GM18502 (cell line): ENCODE data around the gene PFKFB3.
"Not testable (repeated sequence)": the region's sequence is repeated elsewhere in the genome, so short reads cannot be mapped to it uniquely, and the experiment has no call there.

Experiments
- ATAC-seq: cut with Tn5 transposase; IDR thresholded peaks from one replicate; pipeline ENCODE4 v1.9.1; 2021; ENCODE audit warnings: mild to moderate bottlenecking; ENCODE audit not compliant: unreplicated experiment, poor library complexity

PFKFB3 gene

DNA sequence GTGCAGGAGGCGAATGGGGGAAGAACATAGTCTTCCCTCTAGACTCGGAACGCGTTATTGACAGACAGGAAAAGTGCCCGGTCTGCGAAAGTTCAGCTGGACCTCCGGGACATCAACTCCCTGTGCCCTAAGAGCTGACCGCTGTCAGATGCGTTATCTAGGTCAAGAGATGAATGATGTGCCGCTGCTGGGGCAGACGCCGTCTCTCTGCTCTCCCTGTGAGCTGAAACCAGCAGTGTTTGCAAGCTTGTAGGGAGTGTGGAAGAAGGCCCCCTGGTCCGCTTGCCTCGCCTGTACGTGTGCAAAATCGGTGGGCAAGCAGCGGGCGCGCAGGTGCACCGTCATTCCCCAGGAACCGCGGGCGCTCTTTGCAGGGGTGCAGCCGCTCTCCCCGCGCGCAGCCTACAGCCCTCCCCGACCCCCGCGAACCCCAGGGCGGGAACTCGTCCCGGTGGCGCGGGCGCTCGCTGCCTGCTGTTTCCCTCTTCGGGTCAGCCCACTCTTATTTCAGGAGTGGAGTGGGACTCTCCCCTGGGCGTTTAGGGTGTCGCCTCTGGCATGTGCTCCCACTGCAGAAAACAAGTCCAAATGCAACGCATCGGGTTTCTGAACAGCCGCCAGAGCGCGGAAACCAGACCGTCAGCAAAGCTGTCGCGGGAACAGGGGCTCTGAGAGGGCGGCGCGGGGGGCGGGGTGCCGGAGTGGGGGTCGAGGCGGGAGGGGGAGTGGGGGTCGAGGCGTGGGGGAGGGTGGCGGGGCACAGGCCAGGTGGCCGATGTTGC is 1.8 kb upstream of the PFKFB3 start:
- no peak for ATAC-seq

GRCh38 chr10:6201516-6201975 is 1.2 kb upstream of the PFKFB3 start:
- ATAC-seq, result peak; percentile 54

DNA sequence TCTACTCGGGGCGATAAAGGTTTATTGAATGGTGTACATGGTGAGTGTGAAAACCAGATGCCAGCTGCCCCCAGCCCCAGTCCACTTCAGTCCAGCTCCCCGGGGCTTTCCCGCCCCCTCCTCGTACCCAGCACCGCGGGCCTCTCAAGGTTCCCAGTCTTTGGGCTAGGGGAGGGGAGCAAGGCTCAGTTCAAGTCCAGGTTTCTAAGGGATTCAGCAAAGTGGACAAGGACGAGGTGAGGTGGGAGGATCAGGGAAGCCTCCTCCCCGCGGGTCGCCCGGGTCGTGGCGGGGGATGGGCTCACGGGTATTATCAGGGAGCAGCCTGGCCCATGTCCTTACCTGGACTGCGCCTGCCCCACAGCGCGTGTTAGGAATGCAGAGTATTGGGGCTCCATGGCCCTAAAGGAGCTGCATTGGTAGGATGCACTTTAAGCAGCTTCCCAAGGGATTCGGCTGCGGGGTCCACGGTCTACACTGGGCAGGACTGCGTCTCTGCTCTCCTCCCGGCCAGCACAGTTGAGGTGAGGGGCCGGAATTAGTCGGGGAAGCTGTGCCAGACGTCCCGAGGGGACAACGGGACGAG is 541 bp upstream of the PFKFB3 start:
- no peak for ATAC-seq

GRCh38 chr10:6203331-6204062 is 765 bp downstream of the PFKFB3 start:
- peak; percentile 47 for ATAC-seq

- no peak for ATAC-seq
These were observed 1.3 kb downstream of the PFKFB3 start for GRCh38 chr10:6204063-6204340.

DNA sequence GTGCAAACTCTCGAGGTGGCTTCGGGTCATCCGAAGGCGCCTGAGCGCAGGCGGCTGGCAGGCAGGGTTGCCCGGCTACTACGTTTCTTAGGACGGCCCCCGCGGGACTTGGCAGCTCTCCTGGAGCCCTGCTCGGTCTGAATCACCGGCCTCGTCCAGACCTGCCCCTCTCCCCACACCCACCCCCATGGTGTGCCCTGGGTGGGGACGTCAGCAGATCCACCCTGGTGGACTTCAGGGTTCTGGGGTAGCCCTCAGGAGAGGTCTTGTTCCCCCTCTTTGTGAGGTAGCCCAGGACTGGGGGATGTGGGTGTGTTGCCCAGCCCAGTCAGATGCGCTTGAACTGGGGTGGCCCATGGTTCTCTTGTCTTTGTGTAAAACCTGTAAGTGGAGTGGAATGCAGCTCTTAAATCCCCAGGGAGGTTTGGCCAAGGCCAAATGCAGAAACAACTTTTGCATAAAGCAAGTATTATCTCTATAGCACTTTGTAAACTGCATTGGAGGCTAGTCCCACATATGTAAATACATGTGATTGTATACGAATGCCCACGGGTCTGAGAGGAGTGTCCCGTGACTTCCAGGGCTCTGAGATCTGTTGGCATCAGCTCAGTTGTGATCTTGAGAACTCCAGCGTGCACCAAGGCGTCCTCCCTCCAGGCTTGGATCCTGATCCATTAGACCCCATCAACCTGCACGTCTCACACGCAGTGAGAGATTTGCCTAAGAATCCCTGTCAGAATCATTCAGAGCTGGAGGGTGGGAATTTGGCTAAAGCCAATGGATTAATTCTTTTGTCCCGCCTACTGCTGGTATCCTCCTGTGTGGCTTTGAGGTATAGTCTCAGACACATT is 1.8 kb downstream of the PFKFB3 start:
- no peak for ATAC-seq

GRCh38 chr10:6206486-6206885 is 3.8 kb downstream of the PFKFB3 start:
- ATAC-seq, result not testable (repeated sequence)

GRCh38 chr10:6207658-6208057 is 4.9 kb downstream of the PFKFB3 start:
- no peak for ATAC-seq

DNA sequence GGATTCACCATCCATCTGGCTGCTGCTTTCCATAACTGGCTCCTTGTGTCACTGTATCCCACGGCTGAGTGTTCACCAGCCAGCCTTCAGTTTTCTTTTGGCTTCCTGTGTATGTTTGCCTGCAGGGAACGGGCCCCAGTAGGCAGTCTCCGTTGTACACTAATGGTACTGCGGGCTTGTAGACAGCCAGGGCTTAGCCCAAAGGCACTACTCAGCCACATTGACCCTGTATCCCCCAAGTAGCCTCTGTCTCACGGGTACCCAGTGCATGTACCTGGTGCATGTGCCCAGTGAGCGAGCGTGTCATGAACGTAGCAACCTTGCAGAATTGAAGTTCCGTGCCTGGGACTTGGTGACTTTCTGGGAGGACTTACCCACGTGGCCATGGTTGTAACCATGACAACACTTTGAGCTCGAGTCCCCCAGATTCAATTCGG is 6.1 kb downstream of the PFKFB3 start:
- no peak for ATAC-seq

GRCh38 chr10:6211341-6211670 is 8.6 kb downstream of the PFKFB3 start:
- ATAC-seq, result no peak

- ATAC-seq, result no peak
These were observed 9.2 kb downstream of the PFKFB3 start for GRCh38 chr10:6211671-6212635.

DNA sequence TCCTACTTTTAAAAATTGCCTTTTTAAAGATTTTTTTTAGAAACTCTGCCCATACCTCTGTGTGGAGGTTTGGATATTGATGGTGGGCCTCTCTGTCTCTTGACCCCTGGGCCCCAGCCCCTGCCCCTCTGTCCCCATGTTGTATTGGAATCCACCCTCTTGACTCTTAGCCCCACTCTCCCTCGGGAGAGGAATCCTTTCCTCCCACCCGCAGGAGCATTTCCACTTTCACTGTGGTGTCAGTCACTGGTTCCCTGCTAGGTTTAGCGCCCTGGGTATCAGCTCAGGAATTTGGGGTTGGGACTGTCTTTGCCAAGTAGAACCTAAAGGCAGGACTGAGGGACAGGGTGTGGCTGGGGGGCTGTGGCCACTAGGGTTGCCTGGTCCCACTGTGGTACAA is 10.1 kb downstream of the PFKFB3 start:
- no peak for ATAC-seq

DNA sequence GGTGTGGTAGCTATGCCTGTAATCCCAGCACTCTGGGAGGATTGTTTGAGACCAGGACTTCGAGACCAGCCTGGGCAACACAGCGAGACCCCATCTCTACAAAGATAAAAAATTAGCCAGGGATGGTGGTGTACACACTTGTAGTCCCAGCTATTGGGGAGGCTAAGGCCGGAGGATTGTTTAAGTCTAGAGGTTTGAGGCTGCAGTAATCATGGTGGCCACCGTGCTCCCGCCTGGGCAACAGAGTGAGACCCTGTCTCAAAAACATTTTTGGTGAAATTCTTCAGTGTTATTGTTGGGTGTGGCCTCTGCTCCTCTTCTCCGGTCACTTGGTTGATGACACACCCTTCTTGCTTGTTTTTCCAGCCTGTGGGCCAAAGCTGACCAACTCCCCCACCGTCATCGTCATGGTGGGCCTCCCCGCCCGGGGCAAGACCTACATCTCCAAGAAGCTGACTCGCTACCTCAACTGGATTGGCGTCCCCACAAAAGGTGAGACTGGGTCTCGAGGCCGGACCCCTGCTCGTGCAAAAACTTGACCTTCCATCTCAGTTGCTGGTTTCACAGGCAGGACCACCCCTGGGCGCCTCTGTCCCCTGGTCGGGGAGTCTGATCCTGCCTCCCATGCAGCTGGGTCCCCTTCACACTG is 10.6 kb downstream of the PFKFB3 start:
- ATAC-seq, result no peak

GRCh38 chr10:6213908-6214307 is 11.2 kb downstream of the PFKFB3 start:
- ATAC-seq, result no peak

GRCh38 chr10:6214612-6215011 is 11.9 kb downstream of the PFKFB3 start:
- ATAC-seq, result no peak

GRCh38 chr10:6215241-6215640 is 12.5 kb downstream of the PFKFB3 start:
- ATAC-seq, result no peak

- ATAC-seq, result no peak
These were observed 13.2 kb downstream of the PFKFB3 start for GRCh38 chr10:6215683-6216484.

DNA sequence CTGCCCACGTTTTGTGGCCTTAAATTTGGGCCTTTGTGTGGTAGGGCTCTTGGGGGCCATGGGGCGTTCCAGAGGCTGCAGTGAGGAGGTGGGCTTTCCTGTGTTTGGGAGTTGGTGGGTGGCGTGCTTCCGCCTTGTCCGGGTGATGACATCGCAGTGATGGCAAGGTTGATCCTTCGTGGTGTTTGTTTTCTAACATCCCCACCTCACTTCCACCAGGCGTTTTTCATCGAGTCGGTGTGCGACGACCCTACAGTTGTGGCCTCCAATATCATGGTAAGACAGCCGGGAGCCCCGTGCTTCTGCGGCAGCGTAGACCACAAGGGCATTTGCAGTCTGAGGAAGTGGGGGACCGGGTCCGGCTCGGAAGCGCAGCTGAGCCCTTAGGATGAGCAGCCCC is 14.2 kb downstream of the PFKFB3 start:
- ATAC-seq, result no peak
